SU-DHL-6 (cell line): ENCODE data around the gene SLC7A6OS.

ENCODE experiments used
- H2AFZ ChIP-seq: fragments of 200-600 bp; sonication (generic); 2 replicates; pipeline ENCODE4 v1.6.1; 2014; ENCODE audit warnings: low read depth, mild to moderate bottlenecking, moderate library complexity, mixed read lengths, antibody characterized with exemption, low read length; ENCODE audit not compliant: severe bottlenecking
- H3F3A ChIP-seq: fragments of 200-600 bp; shearing (Covaris generic); 2 replicates; pipeline ENCODE4 v1.6.0; 2016; ENCODE audit warnings: antibody characterized with exemption, mild to moderate bottlenecking; ENCODE audit not compliant: insufficient read depth
- H3K27ac ChIP-seq: fragments of 200-600 bp; sonication (generic); 2 replicates; pipeline ENCODE4 v1.5.1; 2016; ENCODE audit warnings: low read depth, mild to moderate bottlenecking, low read length, moderate library complexity, mixed read lengths
- H3K27me3 ChIP-seq: fragments of 200-600 bp; sonication (generic), shearing (Covaris generic); 2 replicates; pipeline ENCODE4 v1.6.0; 2014; ENCODE audit warnings: mild to moderate bottlenecking, low read length
- H3K36me3 ChIP-seq: fragments of 200-600 bp; sonication (generic); 2 replicates; pipeline ENCODE4 v1.6.1; 2014; ENCODE audit warnings: mild to moderate bottlenecking, low read length, mixed read lengths
- H3K4me2 ChIP-seq: fragments of 300-600, 200-600 bp; shearing (Covaris generic), sonication (generic); 2 replicates; pipeline ENCODE4 v1.6.0; 2014; ENCODE audit warnings: low read length, low read depth, mild to moderate bottlenecking; ENCODE audit not compliant: poor library complexity, severe bottlenecking
- H3K4me3 ChIP-seq: fragments of 200-600 bp; sonication (generic); 2 replicates; pipeline ENCODE4 v1.5.1; 2014; ENCODE audit warnings: antibody characterized with exemption, low read length, mild to moderate bottlenecking, mixed read lengths; ENCODE audit not compliant: insufficient read depth, poor library complexity, severe bottlenecking
- H3K79me2 ChIP-seq: fragments of 200-600 bp; sonication (generic); 2 replicates; pipeline ENCODE4 v1.6.1; 2014; ENCODE audit warnings: mild to moderate bottlenecking, low read length, moderate library complexity; ENCODE audit not compliant: insufficient read depth
- H3K9ac ChIP-seq: fragments of 200-600 bp; sonication (generic); 2 replicates; pipeline ENCODE4 v1.7.0; 2014; ENCODE audit warnings: mild to moderate bottlenecking, low read length
- H3K9me2 ChIP-seq: fragments of 200-600 bp; sonication (generic); replicated peaks from 2 replicates; pipeline ENCODE4 v1.6.1; 2014; ENCODE audit warnings: low read length; ENCODE audit not compliant: insufficient read depth
- H3K9me3 ChIP-seq: fragments of 200-600 bp; sonication (generic); 2 replicates; pipeline ENCODE4 v1.6.1; 2014; ENCODE audit warnings: low read length, mixed read lengths; ENCODE audit not compliant: insufficient read depth
- H4K20me1 ChIP-seq: fragments of 200-600 bp; sonication (generic); 2 replicates; pipeline ENCODE4 v1.6.1; 2014; ENCODE audit warnings: low read depth, mild to moderate bottlenecking, antibody characterized with exemption, low read length, moderate library complexity, mixed read lengths
- EZH2phosphoT487 ChIP-seq: fragments of 200-600 bp; sonication (generic), shearing (Covaris generic); conservative IDR thresholded peaks from 2 replicates; pipeline ENCODE4 v1.6.1; 2018; ENCODE audit warnings: mild to moderate bottlenecking, antibody characterized with exemption, low read length, moderate library complexity, mixed read lengths
- TF ChIP-seq, protein P1 (sequence below): fragments of 200-600 bp; sonication (generic); IDR thresholded peaks from one replicate; pipeline ENCODE4 v1.5.1; 2017; ENCODE audit warnings: antibody characterized with exemption, mild to moderate bottlenecking, low read length, moderate library complexity; ENCODE audit not compliant: insufficient read depth, poor library complexity, severe bottlenecking

SLC7A6OS gene

DNA sequence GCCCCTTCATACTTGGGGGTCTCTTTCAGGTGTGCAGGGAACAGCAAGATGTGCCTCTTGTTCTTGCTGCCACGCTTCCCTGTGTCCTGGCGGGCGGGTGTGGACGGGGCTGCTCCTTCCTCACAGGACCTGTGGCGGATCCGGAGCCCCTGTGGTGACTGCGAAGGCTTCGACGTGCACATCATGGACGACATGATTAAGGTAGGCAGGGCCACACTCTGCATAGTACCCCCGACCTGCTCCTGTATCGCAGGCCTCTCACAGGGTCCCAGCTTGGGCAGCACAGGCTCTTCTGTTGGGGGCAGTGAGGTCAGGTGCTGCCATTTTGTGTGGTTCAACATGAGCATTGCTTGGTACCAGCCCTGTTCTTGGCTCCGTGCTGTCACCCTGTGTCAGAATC is 42.6 kb upstream of the SLC7A6OS start:
- H3K27me3 ChIP-seq: no peaks in the 10 kb centered on the region
- no peak overlapping the region for H3K4me2 ChIP-seq
- H2AFZ ChIP-seq: no peak overlapping the region
- H3K9ac ChIP-seq: no peak overlapping the region
- no peaks in the 10 kb centered on the region for H4K20me1 ChIP-seq
- no peaks in the 10 kb centered on the region for H3K9me3 ChIP-seq
- H3K4me3 ChIP-seq: no peak overlapping the region
- no peaks in the 10 kb centered on the region for H3K79me2 ChIP-seq
- H3K36me3 ChIP-seq: no peaks in the 10 kb centered on the region
- TF ChIP-seq, protein P1, sequence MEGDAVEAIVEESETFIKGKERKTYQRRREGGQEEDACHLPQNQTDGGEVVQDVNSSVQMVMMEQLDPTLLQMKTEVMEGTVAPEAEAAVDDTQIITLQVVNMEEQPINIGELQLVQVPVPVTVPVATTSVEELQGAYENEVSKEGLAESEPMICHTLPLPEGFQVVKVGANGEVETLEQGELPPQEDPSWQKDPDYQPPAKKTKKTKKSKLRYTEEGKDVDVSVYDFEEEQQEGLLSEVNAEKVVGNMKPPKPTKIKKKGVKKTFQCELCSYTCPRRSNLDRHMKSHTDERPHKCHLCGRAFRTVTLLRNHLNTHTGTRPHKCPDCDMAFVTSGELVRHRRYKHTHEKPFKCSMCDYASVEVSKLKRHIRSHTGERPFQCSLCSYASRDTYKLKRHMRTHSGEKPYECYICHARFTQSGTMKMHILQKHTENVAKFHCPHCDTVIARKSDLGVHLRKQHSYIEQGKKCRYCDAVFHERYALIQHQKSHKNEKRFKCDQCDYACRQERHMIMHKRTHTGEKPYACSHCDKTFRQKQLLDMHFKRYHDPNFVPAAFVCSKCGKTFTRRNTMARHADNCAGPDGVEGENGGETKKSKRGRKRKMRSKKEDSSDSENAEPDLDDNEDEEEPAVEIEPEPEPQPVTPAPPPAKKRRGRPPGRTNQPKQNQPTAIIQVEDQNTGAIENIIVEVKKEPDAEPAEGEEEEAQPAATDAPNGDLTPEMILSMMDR: no peak
- no peak for TF ChIP-seq EZH2phosphoT487
- no peaks in the 10 kb centered on the region for H3K9me2 ChIP-seq
- no peaks in the 10 kb centered on the region for H3F3A ChIP-seq
- no peak overlapping the region for H3K27ac ChIP-seq

DNA sequence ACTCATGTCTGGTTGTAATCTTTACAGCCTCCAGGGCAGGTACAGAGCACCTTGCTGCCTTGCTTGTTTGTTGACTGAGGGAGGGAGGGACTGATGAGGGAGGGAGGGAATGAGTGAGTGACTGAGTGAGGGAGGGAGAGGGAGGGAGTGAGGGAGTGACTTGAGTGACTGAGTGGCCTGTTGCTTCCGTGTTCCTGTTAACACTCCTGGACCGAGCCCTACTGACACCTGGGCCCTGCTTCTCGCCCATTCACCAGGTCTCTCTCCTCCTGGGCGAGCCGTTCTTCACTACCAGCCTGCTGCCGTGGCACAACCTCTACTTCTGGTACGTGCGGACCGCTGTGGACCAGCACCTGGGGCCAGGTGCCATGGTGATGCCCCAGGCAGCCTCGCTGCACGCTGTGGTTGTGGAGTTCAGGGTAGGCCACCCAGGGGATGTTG is 41.3 kb upstream of the SLC7A6OS start:
- H3K9me2 ChIP-seq: no peaks in the 10 kb centered on the region
- H3K4me2 ChIP-seq: no peak overlapping the region
- H3F3A ChIP-seq: no peaks in the 10 kb centered on the region
- no peaks in the 10 kb centered on the region for H4K20me1 ChIP-seq
- 0 out of 2 replicates have a peak, but pooled peaks cover 3% of the 10 kb centered on the region for H3K36me3 ChIP-seq
- no peak overlapping the region for H3K4me3 ChIP-seq
- H3K79me2 ChIP-seq: no peaks in the 10 kb centered on the region
- H3K27ac ChIP-seq: no peak overlapping the region
- no peak overlapping the region for H3K9ac ChIP-seq
- H2AFZ ChIP-seq: no peak overlapping the region
- no peaks in the 10 kb centered on the region for H3K27me3 ChIP-seq
- TF ChIP-seq EZH2phosphoT487: no peak
- TF ChIP-seq, protein P1: no peak
- no peaks in the 10 kb centered on the region for H3K9me3 ChIP-seq

DNA sequence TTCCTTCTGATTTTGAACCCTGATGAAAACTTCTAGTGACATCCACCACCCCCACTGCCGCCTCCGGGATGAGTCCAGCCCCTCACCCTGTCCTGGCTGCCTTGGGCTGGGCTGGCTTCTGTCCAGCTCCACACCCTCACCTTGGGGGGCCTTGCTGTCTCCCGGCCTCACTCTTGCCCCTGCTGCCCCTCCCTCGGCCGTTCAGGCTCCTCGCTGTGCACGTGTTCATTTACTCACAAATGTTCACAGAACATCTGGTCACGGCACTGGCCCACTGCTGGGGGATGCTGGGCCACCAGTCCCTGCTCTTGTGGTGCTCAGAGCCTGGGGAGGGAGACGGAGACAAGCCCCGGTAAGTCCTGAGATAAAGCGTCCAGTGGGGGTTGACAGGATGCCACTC is 40.7 kb upstream of the SLC7A6OS start:
- H3K9ac ChIP-seq: no peak overlapping the region
- no peaks in the 10 kb centered on the region for H3K9me2 ChIP-seq
- H3K36me3 ChIP-seq: 0 out of 2 replicates have a peak, but pooled peaks cover 3% of the 10 kb centered on the region
- H3K9me3 ChIP-seq: no peaks in the 10 kb centered on the region
- H4K20me1 ChIP-seq: no peaks in the 10 kb centered on the region
- H3K79me2 ChIP-seq: no peaks in the 10 kb centered on the region
- H3K4me3 ChIP-seq: no peak overlapping the region
- no peaks in the 10 kb centered on the region for H3F3A ChIP-seq
- H3K27ac ChIP-seq: no peak overlapping the region
- H3K27me3 ChIP-seq: no peaks in the 10 kb centered on the region
- H3K4me2 ChIP-seq: no peak overlapping the region
- TF ChIP-seq, protein P1: no peak
- TF ChIP-seq EZH2phosphoT487: no peak
- H2AFZ ChIP-seq: no peak overlapping the region
